Gastrocnemius medialis (tissue), 4 donors: ENCODE results near the gene FBXL14.

Source experiments
- POLR2A ChIP-seq, 2 donors: fragments of 450-650 bp; IDR thresholded peaks; one replicate each; pipeline ENCODE4 v1.6.1; 2017; ENCODE audit warnings: antibody characterized with exemption in 2 of 2, mild to moderate bottlenecking in 2 of 2, moderate library complexity in 2 of 2
- TF ChIP-seq, protein P1 (sequence below), 5 experiments: fragments of 450-650 bp in 3 of 5; fragments of 200-600 bp in 2 of 5; sonication (generic) in 2 of 5; IDR thresholded peaks in 4 of 5; conservative IDR thresholded peaks in 1 of 5; 1 replicate in 4 of 5; 2 replicates in 1 of 5; pipeline ENCODE4 v1.5.1; 2016 to 2019; ENCODE audit warnings: antibody characterized with exemption in 5 of 5, mild to moderate bottlenecking in 3 of 5, moderate library complexity in 3 of 5

DNA sequence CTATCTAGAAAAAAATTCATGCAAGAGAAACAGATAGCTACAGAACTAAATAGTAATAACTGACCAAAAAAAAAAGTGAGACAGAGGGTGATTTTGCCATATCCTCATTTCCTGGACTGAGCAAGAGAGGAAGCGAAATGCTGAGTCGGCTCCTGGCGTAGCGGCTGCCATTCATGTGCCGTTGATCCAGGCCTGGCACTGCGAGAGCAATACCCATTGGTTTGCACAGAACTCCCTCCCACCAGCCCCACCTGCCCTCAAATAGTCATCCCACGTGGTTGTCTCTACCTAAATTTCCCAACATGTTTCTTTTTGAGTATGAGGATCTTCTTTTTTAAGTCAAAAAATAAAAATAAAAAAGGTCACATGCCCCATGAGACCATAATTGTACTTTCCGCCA is 25.2 kb upstream of the FBXL14 start:
- TF ChIP-seq, protein P1, sequence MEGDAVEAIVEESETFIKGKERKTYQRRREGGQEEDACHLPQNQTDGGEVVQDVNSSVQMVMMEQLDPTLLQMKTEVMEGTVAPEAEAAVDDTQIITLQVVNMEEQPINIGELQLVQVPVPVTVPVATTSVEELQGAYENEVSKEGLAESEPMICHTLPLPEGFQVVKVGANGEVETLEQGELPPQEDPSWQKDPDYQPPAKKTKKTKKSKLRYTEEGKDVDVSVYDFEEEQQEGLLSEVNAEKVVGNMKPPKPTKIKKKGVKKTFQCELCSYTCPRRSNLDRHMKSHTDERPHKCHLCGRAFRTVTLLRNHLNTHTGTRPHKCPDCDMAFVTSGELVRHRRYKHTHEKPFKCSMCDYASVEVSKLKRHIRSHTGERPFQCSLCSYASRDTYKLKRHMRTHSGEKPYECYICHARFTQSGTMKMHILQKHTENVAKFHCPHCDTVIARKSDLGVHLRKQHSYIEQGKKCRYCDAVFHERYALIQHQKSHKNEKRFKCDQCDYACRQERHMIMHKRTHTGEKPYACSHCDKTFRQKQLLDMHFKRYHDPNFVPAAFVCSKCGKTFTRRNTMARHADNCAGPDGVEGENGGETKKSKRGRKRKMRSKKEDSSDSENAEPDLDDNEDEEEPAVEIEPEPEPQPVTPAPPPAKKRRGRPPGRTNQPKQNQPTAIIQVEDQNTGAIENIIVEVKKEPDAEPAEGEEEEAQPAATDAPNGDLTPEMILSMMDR (IDR thresholded peaks at IDR 0.05 in 4 of 5, conservative IDR thresholded peaks at IDR 0.05 in 1 of 5) = no peak
- TF ChIP-seq POLR2A (IDR thresholded peaks at IDR 0.05) = no peak
